H54 (cell line): Measurements from ENCODE around the gene KCNJ14.
A peak's percentile ranks its signal among the peaks of the same experiment; 100 is the strongest.
"Not testable (repeated sequence)": the region's sequence is repeated elsewhere in the genome, so short reads cannot be mapped to it uniquely, and the experiment has no call there.

Experiments used
- DNase-seq: peaks from one replicate; pipeline ENCODE4 v3.0.0; 2011; ENCODE audit warnings: low spot score, mixed read lengths; ENCODE audit not compliant: insufficient read length
- FAIRE-seq: peaks from 3 replicates; lab custom pipeline; 2011; peaks lifted over from hg19 to GRCh38; lab: Jason Lieb, UNC
- POLR2A ChIP-seq: IDR thresholded peaks from 2 replicates; pipeline ENCODE4 v1.6.1; 2011; ENCODE audit warnings: low read depth, mild to moderate bottlenecking, low read length

The KCNJ14 gene

GRCh38 chr19:48481846-48482639 is 26.7 kb downstream of the KCNJ14 start:
- DNase-seq, result no peak
- TF ChIP-seq POLR2A, result no peak
- FAIRE-seq, result no peak

GRCh38 chr19:48483301-48483700 is 27.9 kb downstream of the KCNJ14 start:
- DNase-seq (no peak), FAIRE-seq (no peak)
- no peak for TF ChIP-seq POLR2A

GRCh38 chr19:48484247-48484893 is 29.0 kb downstream of the KCNJ14 start:
- FAIRE-seq (no peak), DNase-seq (no peak)
- TF ChIP-seq POLR2A, result no peak

- FAIRE-seq (no peak), DNase-seq (no peak)
- no peak for TF ChIP-seq POLR2A
These were observed 29.7 kb downstream of the KCNJ14 start for GRCh38 chr19:48484931-48485612.

GRCh38 chr19:48486706-48487105 is 31.3 kb downstream of the KCNJ14 start:
- DNase-seq, FAIRE-seq: not testable (repeated sequence)

- no peak for TF ChIP-seq POLR2A
- no peak for DNase-seq
- FAIRE-seq, result no peak
These were observed 32.2 kb downstream of the KCNJ14 start for GRCh38 chr19:48487544-48487943.

GRCh38 chr19:48487948-48488347 is 32.6 kb downstream of the KCNJ14 start:
- no peak for TF ChIP-seq POLR2A
- DNase-seq (peak; percentile 88), FAIRE-seq (peak; percentile 92)

- FAIRE-seq, DNase-seq: not testable (repeated sequence)
These were observed 33.1 kb downstream of the KCNJ14 start for GRCh38 chr19:48488478-48488877.

GRCh38 chr19:48489608-48490216 is 34.3 kb downstream of the KCNJ14 start:
- no peak for TF ChIP-seq POLR2A
- DNase-seq, result no peak
- no peak for FAIRE-seq

GRCh38 chr19:48490981-48491792 is 35.8 kb downstream of the KCNJ14 start:
- FAIRE-seq, result no peak
- no peak for TF ChIP-seq POLR2A
- no peak for DNase-seq

- DNase-seq (no peak), FAIRE-seq (no peak)
- no peak for TF ChIP-seq POLR2A
These were observed 36.4 kb downstream of the KCNJ14 start for GRCh38 chr19:48491793-48492123.

- peak; percentile 59; the same call in 1 of the 2 replicates for TF ChIP-seq POLR2A
- no peak for FAIRE-seq
- peak; percentile 85 for DNase-seq
These were observed 37.7 kb downstream of the KCNJ14 start for GRCh38 chr19:48492925-48493717.

- no peak for FAIRE-seq
- DNase-seq, result no peak
- no peak for TF ChIP-seq POLR2A
These were observed 38.5 kb downstream of the KCNJ14 start for GRCh38 chr19:48493718-48494401.
